Suprapubic skin (tissue), 4 donors: Measurements from ENCODE around the gene ALDH3A2.

Experiments
- CTCF ChIP-seq, 2 donors: fragments of 200-600 bp in 1 of 2; fragments of 450-650 bp in 1 of 2; sonication (generic) in 1 of 2; IDR thresholded peaks; one replicate each; pipeline ENCODE4 v1.5.1; 2016 to 2019; ENCODE audit warnings: antibody characterized with exemption in 2 of 2, mild to moderate bottlenecking in 1 of 2, moderate library complexity in 1 of 2
- EP300 ChIP-seq: sonication (generic); formaldehyde crosslinking; IDR thresholded peaks from one replicate; pipeline ENCODE4 v1.6.1; 2017; ENCODE audit warnings: antibody characterized with exemption
- POLR2A ChIP-seq, 2 donors: fragments of 450-650 bp; IDR thresholded peaks; one replicate each; pipeline ENCODE4 v1.6.1; 2017; ENCODE audit warnings: antibody characterized with exemption in 2 of 2, mild to moderate bottlenecking in 2 of 2, moderate library complexity in 2 of 2
- POLR2AphosphoS5 ChIP-seq, 3 donors: sonication (generic); formaldehyde crosslinking; IDR thresholded peaks; one replicate each; pipeline ENCODE4 v1.6.1; 2017; ENCODE audit warnings: antibody characterized with exemption in 3 of 3

- TF ChIP-seq CTCF (IDR thresholded peaks at IDR 0.05): no peak
- no peak for TF ChIP-seq POLR2A (IDR thresholded peaks at IDR 0.05)
- TF ChIP-seq POLR2AphosphoS5 (IDR thresholded peaks at IDR 0.05): no peak
- no peak for TF ChIP-seq EP300
Measured at GRCh38 chr17:19614900-19615299, 33.7 kb upstream of the ALDH3A2 start.
